Esophagus squamous epithelium (tissue), 4 donors: ENCODE measurements around the gene ASGR1.

Experiments used
- CTCF ChIP-seq, 6 experiments: fragments of 450-650 bp in 4 of 6; fragments of 200-600 bp in 2 of 6; sonication (generic) in 2 of 6; IDR thresholded peaks; one replicate each; pipeline ENCODE4 v1.5.1; 2016 to 2019; ENCODE audit warnings: antibody characterized with exemption in 6 of 6, mild to moderate bottlenecking in 4 of 6, moderate library complexity in 4 of 6
- POLR2A ChIP-seq, 4 donors: fragments of 450-650 bp; IDR thresholded peaks; one replicate each; pipeline ENCODE4 v1.6.1; 2017; ENCODE audit warnings: antibody characterized with exemption in 4 of 4, mild to moderate bottlenecking in 4 of 4, moderate library complexity in 3 of 4

- TF ChIP-seq CTCF (IDR thresholded peaks at IDR 0.05) (no peak), POLR2A (IDR thresholded peaks at IDR 0.05) (no peak)
These were observed 13.2 kb upstream of the ASGR1 start for GRCh38 chr17:7192271-7192937.
